Measurements from ENCODE around the gene ELOVL6.
"Not testable (repeated sequence)": the region's sequence is repeated elsewhere in the genome, so short reads cannot be mapped to it uniquely, and the experiment has no call there.

ELOVL6 gene

GRCh38 chr4:110119337-110119736 lies 79.1 kb downstream of the ELOVL6 start:
- DNase-seq: no peak

DNA sequence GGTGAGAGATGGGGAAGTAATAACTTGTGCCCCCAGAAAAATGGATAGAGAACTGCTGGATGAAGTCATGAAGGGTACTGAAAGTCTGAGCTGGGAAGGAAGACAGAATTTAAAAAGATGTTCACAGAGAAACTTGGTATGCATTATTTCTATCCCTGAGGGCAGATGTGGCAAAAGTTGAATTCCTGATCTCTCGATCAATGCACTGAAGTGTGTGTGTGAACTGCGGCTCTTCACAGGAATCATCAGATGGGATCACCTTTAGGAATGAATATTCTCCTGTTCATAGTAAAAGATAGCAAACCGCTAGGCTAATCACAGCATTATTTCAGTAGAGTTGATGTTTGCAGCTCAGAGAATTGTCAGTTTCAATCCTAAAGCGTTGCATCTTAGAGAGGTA lies 86.4 kb downstream of the ELOVL6 start:
- DNase-seq: no peak

- DNase-seq: no peak
Measured at GRCh38 chr4:110109455-110109854, 89.0 kb downstream of the ELOVL6 start.

- DNase-seq: no peak
Measured at GRCh38 chr4:110108960-110109359, 89.5 kb downstream of the ELOVL6 start.

DNA sequence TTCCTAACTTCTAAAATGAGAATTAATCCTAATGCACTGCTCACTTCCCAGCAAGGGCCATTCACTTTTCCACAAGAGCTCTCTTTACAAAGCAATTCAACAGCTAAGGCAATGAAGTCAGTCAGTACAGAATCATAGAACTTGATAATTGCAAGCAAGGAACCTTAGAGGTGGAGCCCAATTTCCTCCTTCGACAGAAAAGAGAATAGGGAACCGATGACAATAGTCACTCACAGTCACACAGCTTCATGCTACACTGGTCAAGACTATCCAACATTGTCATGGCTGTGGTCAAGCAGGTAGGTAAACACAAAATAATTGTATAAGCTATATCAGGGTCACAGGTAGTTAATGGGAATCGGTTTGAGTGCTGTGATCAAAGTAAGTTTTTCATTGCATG lies 90.0 kb downstream of the ELOVL6 start:
- no peak for DNase-seq

DNA sequence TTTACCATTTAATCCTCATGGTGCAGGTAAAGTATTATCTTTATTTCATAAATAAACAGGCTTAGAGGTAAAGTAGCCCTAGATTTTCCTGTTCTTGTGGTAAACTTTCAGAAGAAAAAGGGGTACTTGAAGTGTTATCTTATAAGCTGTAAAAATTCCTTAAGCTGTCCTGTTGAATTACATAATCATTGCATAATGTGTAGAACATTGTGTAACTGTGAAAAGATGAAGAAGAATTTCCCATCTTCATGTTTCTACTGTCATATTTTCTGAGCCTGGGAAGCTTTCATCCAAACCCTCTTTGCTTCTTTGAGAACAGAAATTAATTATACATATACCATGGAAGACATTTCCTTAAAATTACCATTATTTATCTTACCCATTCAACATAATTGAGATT lies 90.5 kb downstream of the ELOVL6 start:
- DNase-seq: no peak

DNA sequence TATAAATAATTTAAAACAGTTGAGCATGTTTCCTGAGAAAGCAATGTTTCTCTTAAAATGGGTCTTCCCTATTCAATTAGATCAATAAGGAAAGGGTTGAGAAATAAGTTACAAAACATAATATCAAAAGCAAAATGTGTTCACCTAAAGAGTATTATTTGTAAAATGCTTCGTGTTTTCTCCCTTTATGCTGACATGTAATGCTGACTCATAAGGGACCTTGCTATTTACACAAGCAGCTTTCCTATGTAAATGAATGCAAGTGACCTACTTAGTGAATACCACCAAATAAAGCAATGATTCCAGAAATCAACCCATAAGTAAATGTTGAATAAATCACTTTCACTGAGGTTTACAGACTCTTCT lies 91.5 kb downstream of the ELOVL6 start:
- DNase-seq: no peak

DNA sequence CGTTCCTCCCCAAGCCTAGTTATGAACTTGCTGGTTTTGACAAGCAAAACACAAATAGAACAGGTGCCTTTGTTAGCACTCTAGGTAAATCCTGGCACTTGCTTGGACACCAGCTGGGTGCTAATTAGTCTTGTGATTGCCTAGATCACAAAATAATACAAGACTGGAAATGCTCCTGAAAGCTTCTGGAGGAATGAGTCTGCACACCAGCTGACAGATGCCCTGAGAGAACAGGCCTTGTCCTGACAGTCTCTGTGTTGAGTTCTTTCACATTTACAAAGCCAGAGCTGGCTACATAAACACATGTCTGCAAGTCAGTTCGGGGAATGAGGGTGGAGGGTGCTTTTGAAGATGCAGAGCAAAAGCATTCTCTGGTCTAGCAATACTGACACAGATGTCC lies 93.8 kb downstream of the ELOVL6 start:
- no peak for DNase-seq

- no peak for DNase-seq
Measured at GRCh38 chr4:110099638-110100037, 98.8 kb downstream of the ELOVL6 start.

DNA sequence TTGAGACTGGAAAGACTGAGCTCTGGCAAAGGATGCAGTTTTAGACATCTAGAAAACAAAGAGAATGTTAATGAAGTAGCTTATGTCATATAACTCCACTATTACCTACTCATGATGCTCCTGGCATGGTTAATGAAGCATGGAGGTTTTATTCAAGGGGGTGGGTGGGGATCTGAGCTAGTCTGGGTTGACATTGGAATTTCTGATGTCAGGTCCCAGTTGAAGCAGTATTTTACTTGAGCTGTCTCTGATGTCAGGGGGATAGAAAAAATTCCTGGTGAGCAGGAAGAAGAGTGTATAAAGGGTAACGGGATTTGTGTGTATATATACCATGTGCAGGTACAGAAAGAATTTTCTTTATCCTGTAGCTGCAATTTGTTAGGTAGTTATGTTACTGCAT lies 102.0 kb downstream of the ELOVL6 start:
- DNase-seq: no peak

- DNase-seq: no peak
Measured at GRCh38 chr4:110092646-110093045, 105.8 kb downstream of the ELOVL6 start.

DNA sequence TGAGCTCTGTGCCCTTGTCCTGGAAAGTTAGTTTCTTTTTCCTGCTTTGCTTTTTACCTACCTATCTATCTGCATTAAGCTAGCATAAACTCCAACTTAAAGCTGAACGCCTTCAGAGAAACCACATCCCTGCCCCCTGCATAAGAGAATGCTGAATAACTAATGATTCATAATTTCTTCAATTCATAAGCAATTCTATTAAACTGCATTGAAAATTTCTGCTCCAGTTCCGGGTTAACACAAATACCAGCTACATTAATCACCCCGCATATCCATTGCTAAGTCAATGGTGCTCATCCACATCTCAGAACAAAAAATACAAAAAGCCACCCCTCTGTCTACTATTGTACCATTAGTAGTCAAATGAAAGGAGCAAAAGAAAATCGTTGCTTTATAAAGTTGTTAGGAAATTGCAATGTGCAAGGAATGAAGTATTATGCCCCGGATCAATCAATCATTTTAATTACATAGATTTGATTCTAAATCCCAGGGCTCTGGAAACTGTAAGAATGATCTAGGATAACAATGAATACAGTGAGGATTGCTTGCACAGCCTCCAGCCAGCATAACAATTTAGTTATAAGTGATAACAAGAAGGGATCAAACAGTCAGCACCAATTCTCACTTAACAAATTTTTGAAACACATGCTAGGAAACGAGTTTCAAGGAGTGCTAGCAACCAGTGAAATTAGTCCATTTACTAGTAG lies 106.8 kb downstream of the ELOVL6 start:
- DNase-seq: no peak

- no peak for DNase-seq
Measured at GRCh38 chr4:110088670-110089069, 109.7 kb downstream of the ELOVL6 start.

DNA sequence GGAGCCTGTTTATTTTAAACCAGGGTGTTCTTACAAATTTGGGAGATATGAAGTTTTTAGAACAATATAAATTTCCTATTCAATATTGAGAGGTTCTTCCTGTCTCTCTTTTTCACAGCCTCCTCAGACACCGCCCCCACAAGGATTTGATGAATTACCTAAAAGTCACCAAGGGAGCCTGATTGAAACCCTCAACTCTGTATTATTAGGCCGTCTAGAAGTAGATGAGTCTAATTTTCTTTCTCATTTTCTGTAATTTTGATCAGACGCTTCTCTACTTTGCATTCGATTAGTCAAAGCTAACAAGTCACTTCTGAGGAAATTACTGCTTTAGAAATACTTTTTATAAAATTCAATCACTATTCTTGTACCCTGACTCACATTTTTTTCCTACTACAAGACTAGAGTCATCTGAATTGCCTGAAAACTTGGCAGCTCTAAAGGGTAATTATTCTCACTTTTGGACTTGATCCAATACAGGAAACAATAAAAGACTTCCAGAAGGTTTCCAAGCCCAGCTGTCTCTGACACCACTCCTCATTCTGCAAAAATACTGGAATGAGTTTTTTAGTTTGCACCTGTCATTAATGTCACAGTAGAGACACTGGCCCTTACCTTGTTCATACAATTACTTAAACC lies 111.2 kb downstream of the ELOVL6 start:
- DNase-seq: peak; percentile 12

GRCh38 chr4:110085131-110085530 lies 113.3 kb downstream of the ELOVL6 start:
- DNase-seq: no peak

DNA sequence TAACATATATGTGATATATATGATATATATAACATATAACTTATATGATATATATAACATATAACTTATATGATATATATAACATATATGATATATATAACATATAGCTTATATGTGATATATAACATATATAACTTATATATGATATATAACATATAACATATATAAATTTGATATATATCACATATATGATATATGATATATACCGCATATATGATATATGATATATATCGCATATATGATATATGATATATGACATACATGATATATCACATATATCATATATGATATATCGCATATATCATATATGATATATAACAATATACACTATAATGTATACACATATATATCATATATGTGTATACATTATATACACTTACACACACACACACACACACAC lies 114.3 kb downstream of the ELOVL6 start:
- no peak for DNase-seq

- not testable (repeated sequence) for DNase-seq
Measured at GRCh38 chr4:110078148-110078547, 120.3 kb downstream of the ELOVL6 start.

DNA sequence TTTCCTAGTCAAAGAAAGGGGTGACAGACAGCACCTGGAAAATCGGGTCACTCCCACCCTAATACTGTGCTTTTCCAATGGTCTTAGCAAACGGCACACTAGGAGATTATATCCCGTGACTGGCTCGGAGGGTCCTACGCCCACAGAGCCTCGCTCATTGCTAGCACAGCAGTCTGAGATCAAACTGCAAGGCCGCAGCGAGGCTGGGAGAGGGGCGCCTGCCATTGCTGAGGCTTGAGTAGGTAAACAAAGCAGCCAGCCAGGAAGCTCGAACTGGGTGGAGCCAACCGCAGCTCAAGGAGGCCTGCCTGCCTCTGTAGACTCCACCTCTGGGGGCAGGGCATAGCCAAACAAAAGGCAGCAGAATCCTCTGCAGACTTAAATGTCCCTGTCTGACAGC lies 121.6 kb downstream of the ELOVL6 start:
- not testable (repeated sequence) for DNase-seq

GRCh38 chr4:110075891-110076290 lies 122.5 kb downstream of the ELOVL6 start:
- no peak for DNase-seq

DNA sequence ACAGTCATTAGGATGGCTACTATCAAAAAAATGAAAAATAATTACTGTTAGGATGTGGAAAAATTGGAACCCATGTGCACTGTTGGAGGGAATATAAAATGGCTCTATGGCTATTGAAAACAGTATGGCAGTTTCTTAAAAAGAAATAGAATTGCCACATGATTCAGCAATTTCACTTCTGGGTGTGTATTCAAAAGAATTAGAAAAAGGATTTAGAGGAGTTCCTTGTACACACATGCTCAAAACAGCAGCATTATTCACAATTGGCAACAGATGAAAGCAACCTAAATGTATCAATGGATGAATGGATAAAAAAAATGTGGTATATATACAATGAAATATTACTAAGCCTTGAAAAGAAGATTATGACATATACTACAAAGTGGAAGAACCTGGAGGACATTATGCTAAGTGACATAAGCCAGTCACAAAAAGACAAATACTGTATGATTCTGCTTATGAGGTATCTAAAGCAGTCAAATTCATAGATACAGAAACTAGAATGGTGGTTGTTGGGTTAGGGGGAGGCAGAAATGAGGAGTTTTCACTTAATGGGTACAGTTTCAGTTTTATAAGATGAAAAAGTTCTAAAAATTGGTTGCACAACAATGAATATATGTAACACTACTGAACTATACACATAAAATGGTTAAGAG lies 123.2 kb downstream of the ELOVL6 start:
- no peak for DNase-seq

- no peak for DNase-seq
Measured at GRCh38 chr4:110074570-110074969, 123.8 kb downstream of the ELOVL6 start.

GRCh38 chr4:110073053-110073845 lies 125.2 kb downstream of the ELOVL6 start:
- no peak for DNase-seq

- DNase-seq: no peak
Measured at GRCh38 chr4:110071466-110071865, 126.9 kb downstream of the ELOVL6 start.

- DNase-seq: no peak
Measured at GRCh38 chr4:110068248-110068647, 130.2 kb downstream of the ELOVL6 start.

Data from DMS 273 treated with DMSO at 0.1 percent for 48 hours (cell line).